K562 (cell line): ENCODE results near the gene PSEN1. TPM values are rescaled to one million over a fixed set of nuclear protein-coding genes. Genes with fewer than 3 reads are reported as not detected.

Experiments used
- ATAC-seq: fragments of 200-7000 bp; cut with Tn5 transposase; 3 replicates; pipeline ENCODE4 v1.9.1; 2020; ENCODE audit warnings: moderate library complexity
- BruUV-seq: library from RNA; stranded (reverse); fragments of 400-500 nt; replicated peaks from 2 replicates; lab custom pipeline; 2021; lab: Mats Ljungman, UMichigan
- CTCF ChIA-PET: fragments of 300-600 bp; formaldehyde crosslinking; extraction: SDS; loops from one replicate; lab custom pipeline; 2021; ENCODE audit warnings: low intra/inter-chr PET ratio; lab: Yijun Ruan, JAX
- POLR2A ChIA-PET: fragments of 300-600, 350-650 bp; sonication (Branson Sonifier 250); formaldehyde crosslinking; extraction: SDS; loops from one replicate; lab custom pipeline; 2021; ENCODE audit warnings: antibody characterized with exemption, inconsistent platforms; lab: Yijun Ruan, JAX
- DNase-seq, 4 experiments: peaks; one replicate each; pipeline versions ENCODE4 v3.0.0 to v3.0.0-alpha.2; 2011 to 2018; ENCODE audit warnings: low spot score in 3 of 4, mixed read lengths in 3 of 4; ENCODE audit errors: extremely low read depth in 1 of 4
- FAIRE-seq: peaks from 2 replicates; lab custom pipeline; 2011; peaks lifted over from hg19 to GRCh38; lab: Jason Lieb, UNC
- H2AFZ ChIP-seq: 2 replicates; pipeline ENCODE4 v1.6.0; 2011; ENCODE audit warnings: low read depth, low read length, control low read depth, inconsistent platforms
- H3K27ac ChIP-seq: fragments of 200-600 bp; 3 replicates; pipeline ENCODE4 v1.8.0; 2011; ENCODE audit warnings: low read depth, mild to moderate bottlenecking, control low read depth, inconsistent platforms, low read length, moderate library complexity, mixed read lengths; ENCODE audit errors: extremely low read depth
- H3K27me3 ChIP-seq, 2 experiments: fragments of 300-600 bp in 1 of 2; 2 replicates in 1 of 2; 3 replicates in 1 of 2; pipeline versions ENCODE4 v1.6.0 to v1.8.0; 2011; ENCODE audit warnings: inconsistent platforms in 2 of 2, low read length in 2 of 2, mild to moderate bottlenecking in 1 of 2, mixed read lengths in 1 of 2, moderate library complexity in 1 of 2; ENCODE audit not compliant: control insufficient read depth in 2 of 2, insufficient read depth in 2 of 2
- H3K36me3 ChIP-seq: fragments of 300-600 bp; 3 replicates; pipeline ENCODE4 v1.8.0; 2011; ENCODE audit warnings: mild to moderate bottlenecking, low read length, inconsistent platforms; ENCODE audit not compliant: control insufficient read depth, insufficient read depth
- H3K4me1 ChIP-seq, 2 experiments: fragments of 200-600 bp in 1 of 2; replicated peaks in 1 of 2; 2 replicates in 1 of 2; 3 replicates in 1 of 2; pipeline versions ENCODE4 v1.5.1 to v1.8.0; 2011; ENCODE audit warnings: inconsistent platforms in 2 of 2, low read length in 2 of 2, mild to moderate bottlenecking in 1 of 2, mixed read lengths in 1 of 2, moderate library complexity in 1 of 2; ENCODE audit not compliant: control insufficient read depth in 2 of 2, insufficient read depth in 2 of 2
- H3K4me2 ChIP-seq: 2 replicates; pipeline ENCODE4 v1.6.1; 2011; ENCODE audit warnings: low read length, control low read depth, inconsistent platforms, mixed read lengths; ENCODE audit not compliant: insufficient read depth
- H3K4me3 ChIP-seq: fragments of 200-600 bp; sonication (generic), shearing (Covaris generic); 2 replicates; pipeline ENCODE4 v1.5.1; 2016; ENCODE audit warnings: control low read depth, inconsistent platforms
- H3K79me2 ChIP-seq: fragments of 200-600 bp; 3 replicates; pipeline ENCODE4 v1.8.0; 2011; ENCODE audit warnings: low read length, inconsistent platforms; ENCODE audit not compliant: control insufficient read depth, insufficient read depth
- H3K9ac ChIP-seq, 2 experiments: 2 replicates each; pipeline versions ENCODE4 v1.6.0 to v1.6.1; 2011; ENCODE audit warnings: low read depth in 2 of 2, low read length in 2 of 2, control low read depth in 1 of 2, inconsistent platforms in 1 of 2, mild to moderate bottlenecking in 1 of 2, mixed read lengths in 1 of 2; ENCODE audit not compliant: insufficient read depth in 1 of 2
- H3K9me1 ChIP-seq: one replicate; pipeline ENCODE4 v1.6.0; 2011; ENCODE audit warnings: inconsistent platforms, mild to moderate bottlenecking, low read length, moderate library complexity; ENCODE audit not compliant: control insufficient read depth, insufficient read depth
- H3K9me3 ChIP-seq: replicated peaks from 2 replicates; pipeline ENCODE4 v1.5.1; 2011; ENCODE audit warnings: low read depth, low read length, inconsistent platforms; ENCODE audit not compliant: control insufficient read depth, insufficient read depth
- H4K20me1 ChIP-seq: replicated peaks from 2 replicates; pipeline ENCODE4 v1.6.1; 2011; ENCODE audit warnings: low read length, inconsistent platforms, mixed read lengths; ENCODE audit not compliant: control insufficient read depth, insufficient read depth
- C11orf30 ChIP-seq: fragments of 450-650 bp; IDR thresholded peaks from 2 replicates; pipeline ENCODE4 v1.6.1; 2016; ENCODE audit warnings: low read depth, mild to moderate bottlenecking
- NKRF ChIP-seq: fragments of 450-650 bp; IDR thresholded peaks from 2 replicates; pipeline ENCODE4 v1.6.1; 2016; ENCODE audit warnings: borderline replicate concordance
- SAFB2 ChIP-seq: fragments of 200-400 bp; formaldehyde crosslinking; IDR thresholded peaks from 2 replicates; pipeline ENCODE4 v1.6.1; 2018; ENCODE audit warnings: borderline replicate concordance, low read length, low read depth, moderate library complexity; ENCODE audit not compliant: severe bottlenecking
- ZBTB7A ChIP-seq: IDR thresholded peaks from 2 replicates; pipeline ENCODE4 v1.6.1; 2011; ENCODE audit warnings: low read depth, mild to moderate bottlenecking, low read length, moderate library complexity, borderline replicate concordance; ENCODE audit not compliant: control insufficient read depth
- ZNF41 ChIP-seq: fragments of 250-450 bp; sonication (Bioruptor Pico); conservative IDR thresholded peaks from 2 replicates; pipeline ENCODE4 v1.4.0; 2020; ENCODE audit warnings: mild to moderate bottlenecking
- ZZZ3 ChIP-seq: fragments of 450-650 bp; IDR thresholded peaks from 2 replicates; pipeline ENCODE4 v1.6.1; 2016; ENCODE audit warnings: antibody characterized with exemption, mild to moderate bottlenecking, moderate library complexity
- WGBS: fragments of 100-300 bp; shearing (Covaris generic); methylation state at CpG from one replicate; pipeline ENCODE4 v1.1.6; 2016; ENCODE audit warnings: low coverage, mixed read lengths; ENCODE audit not compliant: insufficient coverage; ENCODE audit errors: missing lambda C conversion rate; 5-methylcytosine and 5-hydroxymethylcytosine counted together
- in situ Hi-C: fragments of 300-500 bp; cut with MboI; formaldehyde crosslinking; loops from 4 replicates; pipeline ENCODE4 v1.15.0; 2018; ENCODE audit warnings: inconsistent platforms, mixed read lengths
- intact Hi-C: fragments of 100-400 bp; cut with micrococcal nuclease; formaldehyde crosslinking; loops from 2 replicates; pipeline ENCODE4 v1.14.2; 2022
- polyA plus RNA-seq, 8 experiments: library from polyadenylated mRNA; depleted of rRNA in 4 of 8; stranded (reverse) in 5 of 8; unstranded in 3 of 8; fragments of >200 nt; fragmentation: Nextera tagmentation in 2 of 8; fragmentation: Illumina TruSeq in 1 of 8; extraction: Ambion mirVana in 2 of 8; extraction: Trizol in 1 of 8; gene quantifications; 2 replicates each; pipeline versions ENCODE4 v1.2.1 to v1.2.3, GENCODE V29; 2011 to 2014; ENCODE audit warnings: inconsistent platforms in 1 of 8, missing spikeins in 1 of 8
- total RNA-seq, 7 experiments: library from RNA; depleted of rRNA in 6 of 7; stranded (reverse); fragments of >200 nt in 6 of 7; fragmentation: Illumina TruSeq in 2 of 7; extraction: Trizol in 2 of 7; gene quantifications; 2 replicates each; pipeline versions ENCODE4 v1.2.1 to v1.2.3, GENCODE V29; 2011 to 2021; ENCODE audit warnings: low replicate concordance in 1 of 7

PSEN1 gene
- total and polyA plus RNA-seq, 9 of the 15 experiments (the other 6 are each of a cell fraction or from before 2014, with no cell fraction given), result 6.5 to 25.2 (median 14.3) TPM

GRCh38 chr14:73244541-73245290 is 108.4 kb downstream of the PSEN1 start:
- no peak overlapping the region for H3K4me2 ChIP-seq
- peaks cover 9 to 22% of the 10 kb centered on the region in 2 experiments; a peak in 4 of 5 replicates for H3K4me1 ChIP-seq

GRCh38 chr14:73245480-73246325 is 109.4 kb downstream of the PSEN1 start:
- intact Hi-C loops (no loop called here), in situ Hi-C loops (no loop called here)
- Histone ChIP-seq H3K9me1 (no peaks in the 10 kb centered on the region), H3K4me3 (peak overlapping the region; percentile 58), H3K36me3 (no peaks in the 10 kb centered on the region), H4K20me1 (no peaks in the 10 kb centered on the region), H3K27ac (no peak overlapping the region), H3K9ac (peak overlapping the region; percentile 76 to 80), H2AFZ (peak overlapping the region; percentile 85), H3K9me3 (no peaks in the 10 kb centered on the region), H3K79me2 (no peaks in the 10 kb centered on the region), H3K4me1 (peaks cover 9 to 21% of the 10 kb centered on the region in 2 experiments; a peak in 4 of 5 replicates), H3K27me3 (peaks cover 2 to 25% of the 10 kb centered on the region in 2 experiments; a peak in 3 of 5 replicates), H3K4me2 (peak overlapping the region; percentile 94)
- no TSS peak for BruUV-seq
- CTCF ChIA-PET, result no interaction called here
- FAIRE-seq (no peak), DNase-seq (peak; percentile 76 to 82 (median 80)), ATAC-seq (peak; percentile 90)
- WGBS, result 6% methylated on average over 18 of the region's 64 CpGs
- POLR2A ChIA-PET, result interaction anchor here (0.6 kb wide), 1 partner anchor 249 kb away, joined by 3 read pairs; no protein-coding TSS in a partner anchor
- TF ChIP-seq SAFB2, result no peak
- TF ChIP-seq ZNF41 (CRISPR knock-in tag), result no peak
- no peak for TF ChIP-seq NKRF
- no peak for TF ChIP-seq ZZZ3

More at GRCh38 chr14:73244541-73245290, 108.4 kb downstream of the PSEN1 start:
- ChIA-PET POLR2A (no interaction called here), CTCF (no interaction called here)
- Histone ChIP-seq H3K27me3 (peaks cover 2 to 32% of the 10 kb centered on the region in 2 experiments; a peak in 4 of 5 replicates), H3K79me2 (no peaks in the 10 kb centered on the region), H3K9me3 (no peaks in the 10 kb centered on the region), H3K9me1 (no peaks in the 10 kb centered on the region), H3K4me3 (no peak overlapping the region), H4K20me1 (no peaks in the 10 kb centered on the region), H3K27ac (no peak overlapping the region), H3K9ac (no peak overlapping the region; a peak in 1 of 4 replicates), H3K36me3 (no peaks in the 10 kb centered on the region), H2AFZ (no peak overlapping the region)
- 0 out of 2 replicates have a peak, but pooled peaks have one; percentile 13 for TF ChIP-seq ZBTB7A
- no peak for TF ChIP-seq C11orf30
- intact Hi-C loops, result no loop called here
- ATAC-seq (no peak), DNase-seq (no peak), FAIRE-seq (no peak)
- in situ Hi-C loops, result no loop called here
- WGBS, result 23% methylated on average over 13 of the region's 14 CpGs
- no TSS peak for BruUV-seq
